GM20000 (cell line): ENCODE data around the gene NEURL3.

Experiments
- DNase-seq: peaks from one replicate; pipeline ENCODE4 v3.0.0; 2012; ENCODE audit warnings: low spot score
- CTCF ChIP-seq: IDR thresholded peaks from 2 replicates; pipeline ENCODE4 v1.5.1; 2012; ENCODE audit warnings: mild to moderate bottlenecking, control low read depth; ENCODE audit errors: extremely low read depth, missing control alignments

Gene NEURL3

GRCh38 chr2:96520697-96521096 lies 15.5 kb upstream of the NEURL3 start:
- no peak for DNase-seq
- TF ChIP-seq CTCF: no peak

- TF ChIP-seq CTCF: no peak
- no peak for DNase-seq
Observed at GRCh38 chr2:96520231-96520630, 15.1 kb upstream of the NEURL3 start.

- no peak for TF ChIP-seq CTCF
- DNase-seq: no peak
Observed at GRCh38 chr2:96517079-96517478, 11.9 kb upstream of the NEURL3 start.

GRCh38 chr2:96514521-96514920 lies 9.4 kb upstream of the NEURL3 start:
- DNase-seq: no peak
- TF ChIP-seq CTCF: no peak

GRCh38 chr2:96512341-96512740 lies 7.2 kb upstream of the NEURL3 start:
- DNase-seq: no peak
- TF ChIP-seq CTCF: no peak

GRCh38 chr2:96511851-96512250 lies 6.7 kb upstream of the NEURL3 start:
- TF ChIP-seq CTCF: no peak
- DNase-seq: no peak

GRCh38 chr2:96510931-96511595 lies 5.9 kb upstream of the NEURL3 start:
- no peak for DNase-seq
- no peak for TF ChIP-seq CTCF
